IPS-20b (cell line): Measurements from ENCODE around the gene NMB.
A peak's percentile ranks its signal among the peaks of the same experiment; 100 is the strongest.
"Not testable (repeated sequence)": the region's sequence is repeated elsewhere in the genome, so short reads cannot be mapped to it uniquely, and the experiment has no call there.

Source experiments
- H3K27ac ChIP-seq: one replicate; pipeline ENCODE4 v1.5.1; 2013; ENCODE audit warnings: low read length
- H3K27me3 ChIP-seq: 2 replicates; pipeline ENCODE4 v1.6.1; 2013; ENCODE audit warnings: mild to moderate bottlenecking, low read length, inconsistent platforms; ENCODE audit not compliant: insufficient read depth
- H3K36me3 ChIP-seq: 2 replicates; pipeline ENCODE4 v1.6.1; 2013; ENCODE audit warnings: low read depth, mild to moderate bottlenecking, inconsistent platforms, low read length, moderate library complexity; ENCODE audit not compliant: insufficient read depth
- H3K4me1 ChIP-seq: 2 replicates; pipeline ENCODE4 v1.6.1; 2013; ENCODE audit warnings: mild to moderate bottlenecking, control low read depth, inconsistent platforms, low read length, moderate library complexity; ENCODE audit not compliant: insufficient read depth
- H3K4me3 ChIP-seq: 2 replicates; pipeline ENCODE4 v1.5.1; 2013; ENCODE audit warnings: mild to moderate bottlenecking, low read length, inconsistent platforms
- H3K9ac ChIP-seq: 2 replicates; pipeline ENCODE4 v1.6.1; 2013; ENCODE audit warnings: low read depth, mild to moderate bottlenecking, inconsistent platforms, low read length, moderate library complexity
- H3K9me3 ChIP-seq: 2 replicates; pipeline ENCODE4 v1.6.1; 2013; ENCODE audit warnings: mild to moderate bottlenecking, low read depth, low read length, inconsistent platforms; ENCODE audit not compliant: insufficient read depth

Gene NMB

DNA sequence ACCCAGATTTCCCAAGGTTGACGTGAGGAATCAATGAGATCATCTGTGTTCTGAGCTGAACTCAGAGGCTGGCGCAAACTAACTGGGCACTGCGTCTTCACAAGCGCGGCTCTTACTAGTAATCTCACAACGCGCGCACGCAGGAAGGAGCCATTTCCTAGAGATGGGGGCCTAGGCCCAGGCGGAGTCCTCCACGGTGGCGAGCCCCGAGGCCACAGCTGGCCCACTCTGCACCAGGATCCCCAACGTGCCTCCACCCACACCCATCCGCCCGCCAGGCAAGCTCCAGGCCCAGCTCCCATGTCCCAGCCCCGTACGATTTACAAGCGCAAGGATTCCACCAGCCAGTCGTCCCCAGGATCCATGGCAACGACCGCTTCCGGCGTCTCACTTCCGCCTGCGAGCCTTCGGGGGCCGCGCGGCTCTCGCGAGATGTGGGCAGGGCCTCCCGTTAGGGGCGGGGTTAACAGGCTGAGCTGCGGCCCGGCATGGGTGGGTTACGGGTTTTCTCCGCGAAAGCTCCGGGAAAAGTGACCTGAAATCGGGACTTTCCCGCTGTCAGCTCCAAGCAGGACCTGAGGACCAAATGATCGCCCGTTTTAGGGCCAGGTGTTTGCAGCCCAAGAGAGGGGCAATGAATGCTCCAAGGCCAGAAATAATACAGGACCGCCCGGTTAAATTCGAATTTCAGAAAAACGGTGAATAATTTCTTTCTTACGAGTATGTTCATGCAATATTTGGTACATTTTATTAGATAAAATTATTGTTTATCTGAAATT lies 3.9 kb downstream of the NMB start, which contains the start of gene WDR73:
WDR73 (minus strand) TSS at position 374 of the 779 bp plus-strand sequence; CDS start at position 365, 9 bp downstream.
- Histone ChIP-seq H3K27me3 (peaks cover 25% of the 10 kb centered on the region), H3K4me3 (peak within 1 kb of the TSS; percentile 96), H3K9me3 (no peaks in the 10 kb centered on the region), H3K4me1 (peaks cover 4% of the 10 kb centered on the region; the same call in 1 of the 2 replicates), H3K36me3 (peaks cover 35% of the 10 kb centered on the region), H3K27ac (peak within 1 kb of the TSS; percentile 31), H3K9ac (peak within 1 kb of the TSS; percentile 88)

DNA sequence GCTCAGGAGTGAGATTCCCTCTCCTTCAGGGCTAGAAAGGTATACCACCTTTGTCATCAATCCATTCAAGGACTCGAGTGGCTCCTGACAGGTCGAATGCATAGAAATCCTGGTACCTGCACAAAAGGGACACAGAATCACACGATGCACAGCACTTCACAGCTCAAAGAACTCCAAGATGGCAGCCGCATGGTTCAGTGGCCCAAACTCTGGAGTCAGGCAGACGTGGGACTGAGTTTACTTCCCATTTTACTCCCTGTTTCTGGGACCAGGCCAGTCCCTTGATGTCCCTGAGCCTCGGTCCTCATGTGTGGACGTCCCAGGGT lies 4.5 kb downstream of the NMB start:
- peak overlapping the region; percentile 31 for H3K27ac ChIP-seq
- peaks cover 2% of the 10 kb centered on the region; the same call in 1 of the 2 replicates for H3K4me1 ChIP-seq
- H3K9me3 ChIP-seq = no peaks in the 10 kb centered on the region
- peaks cover 40% of the 10 kb centered on the region for H3K36me3 ChIP-seq
- H3K27me3 ChIP-seq = peaks cover 25% of the 10 kb centered on the region
- peak overlapping the region; percentile 88 for H3K9ac ChIP-seq
- H3K4me3 ChIP-seq = peak overlapping the region; percentile 96

DNA sequence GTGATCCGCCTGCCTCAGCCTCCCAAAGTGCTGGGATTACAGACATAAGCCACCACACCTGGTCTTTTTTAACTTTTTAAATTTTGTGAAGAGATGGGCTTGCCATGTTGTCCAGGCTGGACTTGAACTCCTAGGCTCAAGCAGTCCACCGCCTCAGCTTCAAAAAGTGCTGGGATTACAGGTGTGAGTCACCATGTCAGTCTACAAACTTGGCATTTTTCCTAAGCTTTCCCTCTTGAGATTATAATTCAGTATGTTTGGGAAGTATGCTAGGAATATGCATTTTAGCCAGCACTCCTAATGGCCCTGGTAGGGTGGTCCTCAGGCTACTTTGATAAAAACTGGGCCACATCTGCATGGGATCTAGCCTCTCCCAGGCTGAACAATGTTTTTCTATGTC lies 8.3 kb downstream of the NMB start:
- Histone ChIP-seq H3K9ac (no peak overlapping the region), H3K27ac (no peak overlapping the region), H3K36me3 (peaks cover 77% of the 10 kb centered on the region), H3K9me3 (no peaks in the 10 kb centered on the region), H3K27me3 (no peaks in the 10 kb centered on the region), H3K4me1 (no peaks in the 10 kb centered on the region), H3K4me3 (no peak overlapping the region)

DNA sequence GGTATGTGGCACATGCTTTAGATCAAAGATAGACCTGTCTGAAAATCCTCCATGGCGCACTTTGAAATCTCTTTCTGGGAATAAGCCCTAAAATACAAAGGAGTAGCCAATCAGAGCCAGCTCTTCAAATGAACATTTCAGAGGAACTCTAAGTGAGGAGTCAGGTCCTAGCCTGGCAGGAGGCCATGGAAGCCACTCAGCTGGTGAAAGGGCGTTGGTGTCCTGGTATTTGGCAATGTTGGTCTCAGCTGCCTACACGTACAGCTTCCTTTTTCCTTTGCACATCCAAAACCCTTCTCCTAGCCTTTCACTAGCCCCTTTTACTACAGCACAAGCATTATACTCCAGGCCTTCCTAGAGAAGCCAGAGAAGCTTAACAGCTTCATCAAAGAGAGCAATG lies 9.5 kb downstream of the NMB start:
- no peak overlapping the region for H3K27ac ChIP-seq
- H3K9ac ChIP-seq = no peak overlapping the region
- no peaks in the 10 kb centered on the region for H3K4me1 ChIP-seq
- peaks cover 84% of the 10 kb centered on the region for H3K36me3 ChIP-seq
- no peaks in the 10 kb centered on the region for H3K27me3 ChIP-seq
- no peak overlapping the region for H3K4me3 ChIP-seq
- H3K9me3 ChIP-seq = no peaks in the 10 kb centered on the region

DNA sequence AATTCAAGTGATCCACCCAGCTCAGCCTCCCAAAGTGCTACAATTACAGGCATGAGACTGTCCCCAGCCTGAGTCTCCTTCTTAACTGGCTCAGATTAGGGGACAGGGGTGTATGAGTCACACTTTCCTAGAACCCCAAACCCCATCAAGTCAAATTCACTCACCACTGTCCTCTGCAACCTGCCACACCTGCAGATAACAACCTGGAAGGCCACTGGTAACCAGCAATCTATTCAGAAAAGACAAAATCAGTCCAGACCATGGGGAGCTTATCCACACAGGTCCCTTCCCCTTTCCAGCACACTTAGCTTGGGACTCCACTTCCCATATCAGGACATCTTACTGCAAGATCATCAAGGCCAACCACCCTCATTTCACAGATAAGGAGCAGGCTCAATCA lies 10.3 kb downstream of the NMB start:
- H3K36me3 ChIP-seq = peaks cover 91% of the 10 kb centered on the region
- H3K27ac ChIP-seq = no peak overlapping the region
- no peak overlapping the region for H3K4me3 ChIP-seq
- no peaks in the 10 kb centered on the region for H3K4me1 ChIP-seq
- H3K9ac ChIP-seq = no peak overlapping the region
- no peaks in the 10 kb centered on the region for H3K27me3 ChIP-seq
- no peaks in the 10 kb centered on the region for H3K9me3 ChIP-seq

DNA sequence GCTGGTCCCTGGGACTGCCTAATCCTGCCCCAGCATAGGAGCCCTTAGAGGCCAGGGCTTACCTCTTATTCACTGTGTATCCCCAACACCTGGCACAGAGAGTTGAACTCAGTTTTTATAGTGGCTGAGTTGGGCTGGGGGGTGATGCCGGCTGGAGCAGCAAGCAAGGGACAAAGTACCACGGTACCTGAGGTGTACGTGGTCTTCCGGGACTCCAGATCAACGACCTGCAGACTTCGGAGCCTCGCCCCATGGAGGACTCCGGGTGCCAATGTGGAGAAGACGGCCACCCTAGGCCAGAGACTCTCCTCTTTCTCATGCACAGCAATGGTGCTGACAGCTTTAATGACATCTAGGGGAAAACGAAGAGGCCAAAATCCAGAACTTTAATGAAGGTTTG lies 12.0 kb downstream of the NMB start:
- no peak overlapping the region for H3K4me3 ChIP-seq
- no peak overlapping the region for H3K9ac ChIP-seq
- H3K27ac ChIP-seq = no peak overlapping the region
- H3K4me1 ChIP-seq = no peaks in the 10 kb centered on the region
- no peaks in the 10 kb centered on the region for H3K9me3 ChIP-seq
- no peaks in the 10 kb centered on the region for H3K27me3 ChIP-seq
- peaks cover 91% of the 10 kb centered on the region for H3K36me3 ChIP-seq

DNA sequence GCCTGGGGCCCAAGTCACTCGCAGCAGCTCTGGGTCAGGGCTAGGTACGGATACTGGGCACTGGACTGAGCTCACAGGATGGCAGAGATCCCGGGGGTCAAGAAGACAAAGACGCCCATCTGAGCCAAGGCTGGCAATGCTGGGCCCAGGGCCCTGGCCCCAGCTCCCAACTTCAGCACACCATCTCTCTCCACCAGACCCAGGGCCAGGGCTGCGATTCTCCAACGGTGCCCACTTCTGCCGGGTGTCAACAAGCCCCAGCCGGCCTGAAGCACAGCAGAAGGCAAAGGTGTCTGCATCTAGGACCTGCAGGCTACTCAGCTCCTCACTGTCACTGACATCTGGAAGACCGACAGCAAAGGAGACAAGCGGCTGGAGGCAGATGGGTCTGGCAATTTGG lies 12.5 kb downstream of the NMB start:
- Histone ChIP-seq H3K27ac (no peak overlapping the region), H3K36me3 (peaks cover 91% of the 10 kb centered on the region), H3K27me3 (no peaks in the 10 kb centered on the region), H3K9ac (no peak overlapping the region), H3K4me3 (no peak overlapping the region), H3K9me3 (no peaks in the 10 kb centered on the region), H3K4me1 (no peaks in the 10 kb centered on the region)

DNA sequence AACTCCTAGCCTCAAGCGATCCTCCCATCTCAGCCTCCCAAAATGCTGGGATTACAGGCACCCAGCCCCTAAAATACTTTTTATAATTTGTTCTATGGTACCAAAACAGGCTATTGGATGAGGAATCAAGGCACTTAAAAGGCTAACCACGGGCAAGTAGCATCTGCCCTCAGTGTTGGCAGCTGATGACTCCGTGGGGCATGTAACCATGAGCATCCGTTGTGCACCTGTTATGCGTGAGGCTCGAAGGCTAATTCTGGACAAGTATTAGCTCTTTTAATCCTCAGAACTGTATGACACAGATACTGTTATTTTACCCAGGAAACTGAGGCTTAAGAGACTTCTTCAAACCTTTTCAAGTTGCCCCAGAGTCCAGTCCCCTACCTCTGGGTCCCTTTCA lies 14.2 kb downstream of the NMB start:
- Histone ChIP-seq H3K27ac (no peak overlapping the region), H3K27me3 (no peaks in the 10 kb centered on the region), H3K4me1 (no peaks in the 10 kb centered on the region), H3K9ac (no peak overlapping the region), H3K9me3 (no peaks in the 10 kb centered on the region), H3K36me3 (peaks cover 89% of the 10 kb centered on the region), H3K4me3 (no peak overlapping the region)

DNA sequence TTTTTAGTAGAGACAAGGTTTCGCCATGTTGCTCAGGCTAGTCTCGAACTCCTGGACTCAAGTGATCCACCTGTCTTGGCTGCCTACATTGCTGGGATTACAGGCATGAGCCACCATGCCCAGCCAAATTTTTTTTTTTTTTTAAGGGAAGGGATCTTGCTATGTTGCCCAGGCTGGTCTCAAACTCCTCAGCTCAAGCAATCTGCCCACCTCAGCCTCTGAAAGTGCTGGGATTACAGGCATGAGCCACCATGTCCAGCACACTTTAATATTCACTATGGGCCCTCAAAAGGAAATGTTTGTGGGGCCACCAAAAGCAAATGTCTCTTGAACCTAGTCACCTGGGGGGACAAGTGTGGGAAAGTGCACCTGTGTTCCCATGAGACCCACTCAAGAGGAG lies 15.4 kb downstream of the NMB start:
- H3K36me3 ChIP-seq = peaks cover 77% of the 10 kb centered on the region
- not testable (repeated sequence) for H3K27me3 ChIP-seq, H3K27ac ChIP-seq, H3K9me3 ChIP-seq, H3K4me1 ChIP-seq, H3K9ac ChIP-seq, H3K4me3 ChIP-seq

DNA sequence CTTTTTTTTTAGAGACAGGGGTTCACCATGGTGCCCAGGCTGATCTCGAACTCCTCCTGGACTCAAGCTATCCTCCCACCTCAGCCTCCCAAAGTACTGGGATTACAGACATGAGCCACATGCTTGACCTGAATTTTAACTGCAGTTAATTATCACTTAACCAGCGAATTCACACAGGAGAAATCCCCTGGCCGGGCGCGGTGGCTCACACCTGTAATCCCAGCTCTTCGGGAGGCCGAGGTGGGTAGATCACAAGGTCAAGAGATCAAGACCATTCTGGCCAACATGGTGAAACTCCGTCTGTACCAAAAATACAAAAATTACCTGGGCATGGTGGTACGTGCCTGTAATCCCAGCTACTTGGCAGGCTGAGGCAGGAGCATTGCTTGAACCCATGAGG lies 16.1 kb downstream of the NMB start:
- not testable (repeated sequence) for H3K9me3 ChIP-seq, H3K9ac ChIP-seq, H3K27me3 ChIP-seq, H3K27ac ChIP-seq, H3K4me1 ChIP-seq, H3K4me3 ChIP-seq
- peaks cover 69% of the 10 kb centered on the region for H3K36me3 ChIP-seq

DNA sequence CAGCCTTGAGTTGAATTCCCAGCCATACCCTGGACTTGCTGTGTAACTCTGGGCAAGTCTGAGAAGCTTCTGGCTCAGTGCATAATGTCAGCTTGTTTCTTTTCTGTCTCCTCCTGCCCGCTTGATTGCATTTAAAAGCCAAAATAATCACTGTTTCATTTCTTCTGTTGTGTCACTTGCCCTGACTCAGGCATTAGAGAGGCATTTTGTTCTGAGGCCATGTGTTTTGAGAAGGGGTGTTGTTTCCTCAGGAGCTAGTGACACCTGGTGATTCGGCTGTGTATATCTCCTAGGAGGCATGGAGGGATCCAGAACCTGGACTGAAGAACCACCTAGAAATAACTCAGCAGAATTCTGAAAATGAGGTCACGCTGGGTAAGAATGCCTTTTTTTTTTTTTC lies 19.9 kb downstream of the NMB start:
- H3K27me3 ChIP-seq = peaks cover 31% of the 10 kb centered on the region
- H3K36me3 ChIP-seq = peaks cover 42% of the 10 kb centered on the region
- H3K9me3 ChIP-seq = no peaks in the 10 kb centered on the region
- no peak overlapping the region for H3K27ac ChIP-seq
- H3K4me1 ChIP-seq = 0 out of 2 replicates have a peak, but pooled peaks cover 4% of the 10 kb centered on the region
- no peak overlapping the region for H3K4me3 ChIP-seq
- H3K9ac ChIP-seq = no peak overlapping the region; the same call in 1 of the 2 replicates

DNA sequence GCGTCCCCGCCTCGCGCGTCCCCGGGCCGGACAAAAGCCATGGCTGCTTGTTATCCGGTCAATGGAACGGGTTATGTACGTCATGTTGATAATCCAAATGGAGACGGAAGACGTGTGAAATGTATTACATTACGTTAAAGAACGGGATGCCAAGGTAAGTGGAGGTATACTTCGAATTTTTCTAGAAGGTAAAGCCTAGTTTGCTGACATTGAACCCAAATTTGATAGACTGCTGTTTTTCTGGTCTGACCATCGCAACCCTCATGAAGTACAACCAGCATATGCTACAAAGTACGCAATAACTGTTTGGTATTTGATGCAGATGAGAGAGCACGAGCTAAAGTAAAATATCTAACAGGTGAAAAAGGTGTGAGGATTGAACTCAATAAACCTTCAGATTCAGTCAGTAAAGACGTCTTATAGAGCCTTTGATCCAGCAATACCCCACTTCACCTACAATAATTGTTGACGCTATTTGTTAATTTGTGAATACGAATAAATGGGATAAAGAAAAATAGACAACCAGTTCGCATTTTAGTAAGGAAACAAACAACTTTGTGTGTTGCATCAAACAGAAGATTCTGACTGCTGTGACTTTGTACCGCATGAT lies 23.7 kb downstream of the NMB start:
- Histone ChIP-seq H3K9ac (peak overlapping the region; percentile 49; the same call in 1 of the 2 replicates), H3K9me3 (no peaks in the 10 kb centered on the region), H3K4me3 (peak overlapping the region; percentile 68), H3K36me3 (peaks cover 5% of the 10 kb centered on the region; the same call in 1 of the 2 replicates), H3K4me1 (0 out of 2 replicates have a peak, but pooled peaks cover 6% of the 10 kb centered on the region), H3K27me3 (peaks cover 46% of the 10 kb centered on the region), H3K27ac (no peak overlapping the region)
